HG02610 (cell line): ENCODE results near the gene DAZL.

Source experiments
- ATAC-seq: cut with Tn5 transposase; IDR thresholded peaks from one replicate; pipeline ENCODE4 v1.9.1; 2021; ENCODE audit warnings: mild to moderate bottlenecking, moderate library complexity; ENCODE audit not compliant: unreplicated experiment

Gene DAZL

GRCh38 chr3:16546186-16547010, 58.8 kb downstream of the DAZL start:
- ATAC-seq, result no peak

- no peak for ATAC-seq
Measured at GRCh38 chr3:16545413-16546185, 59.6 kb downstream of the DAZL start.

- no peak for ATAC-seq
Measured at GRCh38 chr3:16543242-16543864, 61.9 kb downstream of the DAZL start.

- no peak for ATAC-seq
Measured at GRCh38 chr3:16538507-16538906, 66.7 kb downstream of the DAZL start.

- ATAC-seq, result no peak
Measured at GRCh38 chr3:16536996-16537395, 68.2 kb downstream of the DAZL start.
